Inferior parietal cortex (tissue), 1 donor: ENCODE measurements around the gene NOSIP.
A peak's percentile ranks its signal among the peaks of the same experiment; 100 is the strongest.

Source experiments
- DNase-seq: peaks from one replicate; pipeline ENCODE4 v3.0.0-alpha.2; 2016; ENCODE audit errors: extremely low spot score

The NOSIP gene

GRCh38 chr19:49594993-49595818 is 14.8 kb upstream of the NOSIP start:
- no peak for DNase-seq

GRCh38 chr19:49594157-49594992 is 14.0 kb upstream of the NOSIP start:
- no peak for DNase-seq

GRCh38 chr19:49593233-49594113 is 13.1 kb upstream of the NOSIP start:
- DNase-seq = peak; percentile 89

DNA sequence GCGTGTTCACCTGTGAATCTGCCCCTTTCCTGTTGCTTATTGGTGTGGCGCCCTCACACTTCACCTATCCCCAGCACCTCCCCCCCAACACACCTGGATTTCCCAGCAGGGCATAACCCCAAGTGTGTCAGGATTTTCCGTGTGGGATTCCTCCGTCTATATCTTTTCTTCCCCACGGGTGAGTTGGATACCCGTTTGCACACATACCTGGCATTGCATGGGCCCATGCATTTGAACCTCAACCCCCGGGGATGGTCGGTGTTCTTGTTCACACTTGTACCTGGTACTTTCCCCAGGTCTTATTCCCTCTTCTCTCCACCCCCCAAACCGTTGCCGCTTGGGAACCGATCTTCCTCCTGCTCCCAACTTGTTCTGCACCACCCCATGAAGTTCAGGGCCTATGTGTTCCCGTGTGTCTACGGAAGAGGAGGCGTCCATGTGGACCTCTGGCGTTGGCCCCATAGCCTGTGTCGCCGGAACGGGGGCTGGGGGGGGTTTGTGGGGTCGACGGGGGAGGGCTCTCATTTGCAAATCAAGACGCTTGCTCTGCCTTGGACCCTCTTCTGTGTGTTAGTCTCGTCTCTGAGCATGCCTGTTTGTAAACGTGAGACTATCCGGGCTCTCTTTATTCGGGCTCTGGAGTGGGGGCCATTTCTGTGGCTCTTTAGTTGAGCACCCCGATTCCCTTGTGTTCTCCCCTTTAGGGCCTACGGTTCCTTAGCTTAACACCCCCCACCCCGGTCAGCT is 12.3 kb upstream of the NOSIP start:
- no peak for DNase-seq

DNA sequence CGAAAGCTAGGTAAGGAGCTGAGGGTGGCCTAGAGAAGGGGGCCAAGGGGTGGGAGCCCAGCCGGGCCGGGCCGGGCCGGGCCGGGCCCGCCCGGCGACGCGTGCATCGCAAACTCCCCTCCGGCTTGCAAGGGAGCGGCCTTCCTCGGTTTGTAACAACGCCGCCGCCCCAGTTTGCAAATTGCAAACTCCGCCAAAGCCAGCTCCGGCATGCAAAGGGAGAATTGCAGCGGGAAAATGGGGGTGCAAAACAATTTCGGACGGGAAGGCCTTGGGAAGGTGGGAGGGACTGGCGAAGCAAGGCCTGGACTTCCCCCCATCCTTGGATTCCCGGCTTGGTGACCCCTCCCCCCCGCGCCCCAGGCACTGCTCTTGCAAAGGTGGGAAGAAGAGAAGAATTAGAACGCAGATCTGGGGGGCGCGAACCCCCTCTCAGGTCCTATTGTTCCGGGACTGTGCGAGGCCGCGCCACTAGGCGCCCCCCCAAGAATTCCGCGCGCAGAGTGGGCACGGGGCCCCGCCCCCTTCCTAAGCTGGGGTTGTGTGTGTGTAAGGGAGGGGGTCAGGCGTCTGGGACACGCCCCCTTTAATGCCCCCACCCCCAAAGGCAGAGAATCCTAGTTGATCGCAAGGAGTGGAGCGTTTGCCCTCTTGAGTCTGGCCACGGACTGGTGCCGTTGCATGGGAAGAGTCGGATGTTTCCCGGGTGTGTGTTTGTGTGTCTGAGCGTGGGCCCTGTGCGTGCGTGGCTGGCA is 11.6 kb upstream of the NOSIP start:
- DNase-seq = peak; percentile 31

- peak; percentile 75 for DNase-seq
Observed at GRCh38 chr19:49590971-49591730, 10.8 kb upstream of the NOSIP start, which contains the start of gene PRR12. Gene PRR12, plus strand, starts transcription at chr19:49591182. Its CDS starts 473 bp downstream, at chr19:49591655.

- peak; percentile 81 for DNase-seq
Observed at GRCh38 chr19:49590071-49590970, 10.0 kb upstream of the NOSIP start.

GRCh38 chr19:49589502-49589905 is 9.1 kb upstream of the NOSIP start:
- DNase-seq = no peak

- DNase-seq = no peak
Observed at GRCh38 chr19:49588365-49589122, 8.2 kb upstream of the NOSIP start.

DNA sequence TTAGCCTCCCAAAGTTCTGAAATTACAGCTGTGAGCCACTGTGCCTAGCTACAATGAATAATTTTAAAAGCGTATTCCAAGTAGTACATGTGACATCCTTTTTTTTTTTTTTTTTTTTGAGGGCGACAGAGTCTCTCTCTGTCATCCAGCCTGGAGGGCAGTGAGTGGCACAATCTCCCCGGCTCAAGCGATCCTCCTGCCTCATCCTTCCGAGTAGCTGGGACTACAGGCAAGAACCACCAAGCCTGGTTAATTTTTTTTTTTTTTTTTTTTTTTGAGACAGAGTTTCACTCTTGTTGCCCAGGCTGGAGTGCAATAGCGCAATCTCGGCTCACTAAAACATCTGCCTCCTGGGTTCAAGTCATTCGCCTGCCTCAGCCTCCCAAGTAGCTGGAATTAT is 6.9 kb upstream of the NOSIP start:
- DNase-seq = no peak

- DNase-seq = no peak
Observed at GRCh38 chr19:49585023-49585422, 4.7 kb upstream of the NOSIP start.

DNA sequence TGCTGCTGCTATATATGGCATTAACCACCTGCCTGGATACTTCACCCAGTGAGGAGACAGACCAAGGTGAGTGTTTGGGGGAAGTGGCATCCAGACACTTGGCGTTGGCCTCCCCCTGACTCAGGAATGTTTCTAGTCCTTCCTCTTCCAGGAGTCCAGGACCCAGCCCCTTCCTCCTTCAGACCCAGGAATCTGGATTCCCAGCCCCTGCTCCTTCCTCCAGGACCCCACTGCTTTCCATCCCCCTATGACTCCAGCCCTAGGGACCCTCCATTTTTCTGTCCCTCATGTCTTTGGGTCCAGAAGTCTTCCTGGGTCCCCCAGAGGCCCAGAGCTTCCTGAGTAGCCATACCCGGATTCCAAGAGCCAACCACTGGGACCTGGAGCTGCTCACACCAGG is 2.9 kb upstream of the NOSIP start:
- DNase-seq = no peak

DNA sequence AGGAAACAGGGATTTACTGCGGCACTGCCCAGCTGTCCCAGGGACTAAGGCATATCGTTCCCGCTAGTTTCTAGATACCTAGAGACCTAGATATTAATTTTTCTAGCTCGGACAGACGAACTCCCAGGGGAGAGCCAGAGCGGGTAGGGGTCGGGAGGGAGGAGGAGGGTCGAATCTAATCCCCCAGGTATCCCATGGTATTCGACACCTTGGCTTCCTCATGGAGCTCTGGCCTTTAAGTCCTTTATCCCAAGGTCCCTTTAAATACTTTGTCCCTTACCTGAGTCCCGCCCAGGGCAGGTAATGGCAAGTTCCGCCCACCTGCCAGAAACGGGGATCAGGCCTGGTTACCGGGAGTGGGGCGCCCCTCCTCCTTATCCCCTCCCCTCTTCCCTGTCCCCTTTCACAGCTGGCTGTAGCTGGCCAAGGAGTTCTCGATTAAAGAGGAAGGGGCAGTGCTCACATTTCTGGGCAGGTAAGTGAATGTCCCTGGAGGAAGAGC is 702 bp upstream of the NOSIP start, which contains the start of gene PRRG2:
PRRG2 (plus strand) TSS at position 310 of the 502 bp plus-strand sequence. CDS start 1,904 bp downstream, outside the sequence.
- no peak for DNase-seq

DNA sequence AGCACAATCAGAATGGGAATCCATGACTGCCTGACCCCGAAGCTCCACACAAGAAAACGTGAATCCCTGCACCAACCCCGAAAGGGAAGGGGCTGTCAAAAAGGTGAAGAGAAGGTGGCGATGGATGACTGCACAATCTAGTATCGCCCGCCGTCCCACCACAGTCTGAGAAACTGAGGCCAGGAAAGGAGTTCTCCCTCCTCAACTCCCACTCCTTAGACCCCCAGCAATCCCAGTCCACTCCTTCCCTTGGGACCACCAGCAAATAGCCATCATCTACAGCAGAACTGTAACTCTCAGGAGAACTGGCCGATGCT is 451 bp downstream of the NOSIP start:
- DNase-seq = no peak

DNA sequence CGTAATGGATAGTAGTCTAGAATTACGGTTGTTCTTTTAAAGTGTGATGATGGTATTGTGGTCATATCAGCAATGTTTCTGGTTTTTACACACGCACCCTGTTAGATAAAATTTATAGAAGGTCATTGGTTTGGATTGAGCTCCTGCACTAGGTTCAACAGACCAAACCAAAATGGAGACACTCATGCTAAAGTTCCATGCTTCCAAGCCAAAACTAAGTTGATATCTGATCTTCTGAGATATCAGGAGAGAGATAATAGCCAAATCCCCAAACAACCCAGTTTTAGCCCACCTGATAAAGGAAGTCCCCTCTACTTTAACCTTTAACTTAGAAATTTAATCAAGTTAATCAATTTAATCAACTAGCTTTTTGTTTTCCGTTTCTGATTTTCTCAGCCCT is 1.2 kb downstream of the NOSIP start:
- no peak for DNase-seq

DNA sequence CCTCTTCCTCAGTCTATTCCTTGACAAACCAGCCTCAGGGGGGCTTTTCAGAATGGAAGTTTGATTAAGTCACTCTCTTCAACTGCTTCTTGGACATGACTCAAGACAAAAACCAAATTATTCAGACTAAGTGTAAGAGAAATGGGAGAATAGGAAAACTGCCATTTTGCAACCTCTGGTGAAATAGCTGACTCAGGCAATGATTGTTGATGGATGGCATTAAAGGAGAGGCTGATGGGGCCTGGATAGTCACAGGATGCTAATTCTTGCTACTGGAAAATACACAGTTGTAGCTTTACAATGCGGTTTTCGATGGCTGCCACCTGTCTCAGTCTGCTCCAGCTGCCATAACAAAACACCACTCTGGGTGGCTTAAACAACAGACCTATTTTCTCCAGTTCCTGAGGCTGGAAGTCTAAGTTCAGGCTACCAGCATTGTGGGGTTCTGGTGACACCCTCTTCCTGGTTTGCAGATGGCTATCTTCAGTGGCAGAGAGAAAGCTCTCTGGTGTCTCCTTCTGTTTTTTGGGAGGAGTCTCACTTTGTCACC is 6.1 kb downstream of the NOSIP start:
- no peak for DNase-seq

DNA sequence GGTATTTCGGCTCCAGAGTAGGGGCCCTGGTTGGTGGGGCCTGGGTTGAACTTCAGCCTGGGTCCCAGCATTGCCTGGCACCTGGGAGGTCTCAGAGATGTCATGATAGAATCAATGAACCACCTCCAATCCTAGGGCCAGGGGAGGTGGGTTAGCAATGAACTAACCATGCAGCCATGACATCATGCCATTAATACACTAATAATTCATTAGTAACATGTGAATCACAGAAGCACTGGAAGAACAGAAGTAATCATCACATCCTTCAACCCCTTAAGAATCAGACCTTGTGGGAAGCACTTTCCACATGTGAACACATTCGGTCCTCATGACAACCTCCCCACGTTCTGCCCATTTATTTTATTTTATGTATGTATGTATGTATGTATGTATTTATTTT is 6.9 kb downstream of the NOSIP start:
- no peak for DNase-seq
